HUES6 (cell line): ENCODE measurements around the gene KCNG4.

Experiments used
- H3K27ac ChIP-seq: 2 replicates; pipeline ENCODE4 v1.7.0; 2013; ENCODE audit warnings: low read depth, mild to moderate bottlenecking, low read length, inconsistent platforms
- H3K27me3 ChIP-seq: 2 replicates; pipeline ENCODE4 v1.6.1; 2013; ENCODE audit warnings: low read length; ENCODE audit not compliant: control insufficient read depth, insufficient read depth
- H3K36me3 ChIP-seq: 2 replicates; pipeline ENCODE4 v1.6.1; 2013; ENCODE audit warnings: low read length; ENCODE audit not compliant: control insufficient read depth, insufficient read depth
- H3K4me1 ChIP-seq: 2 replicates; pipeline ENCODE4 v1.6.1; 2013; ENCODE audit warnings: low read length; ENCODE audit not compliant: control insufficient read depth, insufficient read depth
- H3K4me3 ChIP-seq: 2 replicates; pipeline ENCODE4 v1.5.1; 2013; ENCODE audit warnings: low read depth, low read length
- H3K9ac ChIP-seq: one replicate; pipeline ENCODE4 v1.6.1; 2013; ENCODE audit warnings: mild to moderate bottlenecking, low read length
- H3K9me3 ChIP-seq: 2 replicates; pipeline ENCODE4 v1.6.1; 2013; ENCODE audit warnings: low read depth, low read length; ENCODE audit not compliant: control insufficient read depth, insufficient read depth

Gene KCNG4

GRCh38 chr16:84262031-84262430, 22.2 kb upstream of the KCNG4 start:
- Histone ChIP-seq H3K4me1 (peaks cover 3% of the 10 kb centered on the region; the same call in 1 of the 2 replicates), H3K4me3 (no peak overlapping the region), H3K27ac (no peak overlapping the region), H3K36me3 (no peaks in the 10 kb centered on the region), H3K9me3 (0 out of 2 replicates have a peak, but pooled peaks cover 2% of the 10 kb centered on the region), H3K9ac (no peak overlapping the region), H3K27me3 (no peaks in the 10 kb centered on the region)

- H3K27me3 ChIP-seq = no peaks in the 10 kb centered on the region
- H3K4me3 ChIP-seq = no peak overlapping the region
- no peak overlapping the region for H3K27ac ChIP-seq
- no peak overlapping the region for H3K9ac ChIP-seq
- no peaks in the 10 kb centered on the region for H3K36me3 ChIP-seq
- no peaks in the 10 kb centered on the region for H3K4me1 ChIP-seq
- H3K9me3 ChIP-seq = 0 out of 2 replicates have a peak, but pooled peaks cover 2% of the 10 kb centered on the region
Observed at GRCh38 chr16:84260766-84261554, 21.1 kb upstream of the KCNG4 start.

DNA sequence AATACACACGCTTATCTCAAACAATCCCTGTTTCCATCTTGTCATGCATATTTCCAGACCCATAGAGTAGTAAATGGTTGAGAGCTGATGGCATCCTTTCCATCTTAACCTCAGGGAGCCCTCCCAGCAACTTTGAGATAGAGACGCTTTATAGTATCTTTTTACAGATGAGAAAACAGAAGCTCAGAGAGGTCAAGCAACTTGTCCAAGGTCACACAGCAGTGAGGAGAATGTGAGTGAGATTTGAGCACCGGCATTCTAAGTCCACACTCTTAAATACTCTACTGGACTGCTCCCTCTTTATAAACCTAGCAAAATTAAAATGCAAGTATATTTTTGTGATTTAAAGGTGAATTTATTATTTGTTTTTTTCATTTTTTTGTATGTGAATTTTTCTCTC, 19.9 kb upstream of the KCNG4 start:
- H3K9me3 ChIP-seq = peaks cover 9% of the 10 kb centered on the region
- H3K27me3 ChIP-seq = no peaks in the 10 kb centered on the region
- no peak overlapping the region for H3K27ac ChIP-seq
- no peaks in the 10 kb centered on the region for H3K4me1 ChIP-seq
- H3K4me3 ChIP-seq = no peak overlapping the region
- H3K36me3 ChIP-seq = no peaks in the 10 kb centered on the region
- H3K9ac ChIP-seq = no peak overlapping the region

DNA sequence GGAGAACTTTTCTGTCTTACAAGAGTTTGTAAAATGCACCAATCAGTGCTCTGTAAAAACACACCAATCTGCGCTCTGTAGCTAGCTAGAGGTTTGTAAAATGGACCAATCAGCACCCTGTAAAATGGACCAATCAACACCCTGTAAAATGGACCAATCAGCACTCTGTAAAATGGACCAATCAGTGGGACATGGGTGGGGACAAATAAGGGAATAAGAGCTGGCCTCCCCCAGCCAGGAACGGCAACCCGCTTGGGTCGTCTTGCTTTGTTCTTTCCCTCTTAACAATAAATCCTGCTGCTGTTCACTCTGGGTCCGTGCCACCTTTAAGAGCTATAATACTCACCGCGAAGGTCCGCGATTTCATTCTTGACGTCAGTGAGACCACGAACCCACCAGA, 18.5 kb upstream of the KCNG4 start:
- H3K4me1 ChIP-seq = no peaks in the 10 kb centered on the region
- H3K27ac ChIP-seq = no peak overlapping the region
- peaks cover 9% of the 10 kb centered on the region for H3K9me3 ChIP-seq
- H3K4me3 ChIP-seq = no peak overlapping the region
- H3K9ac ChIP-seq = no peak overlapping the region
- no peaks in the 10 kb centered on the region for H3K36me3 ChIP-seq
- H3K27me3 ChIP-seq = no peaks in the 10 kb centered on the region

DNA sequence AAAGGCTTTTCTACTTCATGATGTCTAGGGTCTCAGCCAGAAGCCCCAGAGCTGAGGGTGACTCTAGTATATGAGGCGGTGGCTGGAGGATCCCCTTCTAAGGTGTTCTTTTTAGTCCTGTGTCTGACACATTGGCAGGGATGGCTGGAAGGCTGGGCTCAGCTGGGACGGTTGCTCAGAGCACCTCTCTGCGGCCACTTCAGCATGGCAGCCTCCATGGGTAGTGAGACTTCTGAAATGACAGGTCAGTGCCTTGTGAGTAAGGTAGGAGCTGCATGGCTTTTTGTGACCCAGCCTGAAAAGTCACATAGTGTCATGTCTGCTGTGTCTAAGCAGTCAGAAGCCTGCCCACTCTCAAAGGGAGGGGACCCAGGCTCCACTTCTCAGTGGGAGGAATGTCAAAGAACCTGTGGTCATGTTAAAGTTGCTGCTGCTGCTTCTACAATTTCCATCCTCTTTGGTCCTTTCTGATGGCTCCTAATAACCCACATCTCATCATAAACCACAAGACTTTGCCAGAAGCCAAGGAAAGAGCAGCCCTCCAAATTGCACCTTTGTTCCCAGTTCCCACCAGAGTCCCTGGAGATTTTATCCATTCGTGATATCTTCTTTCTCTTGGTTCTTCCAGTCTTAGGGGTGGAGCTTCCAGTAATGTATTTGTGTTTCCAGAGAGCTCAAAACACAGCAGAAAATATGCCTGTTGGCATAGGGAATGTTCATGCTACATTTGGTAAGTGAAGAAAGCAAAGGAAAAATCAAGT, 15.4 kb upstream of the KCNG4 start:
- no peak overlapping the region for H3K27ac ChIP-seq
- H3K4me1 ChIP-seq = 0 out of 2 replicates have a peak, but pooled peaks cover 3% of the 10 kb centered on the region
- H3K27me3 ChIP-seq = no peaks in the 10 kb centered on the region
- no peaks in the 10 kb centered on the region for H3K36me3 ChIP-seq
- H3K9me3 ChIP-seq = peaks cover 9% of the 10 kb centered on the region
- H3K4me3 ChIP-seq = no peak overlapping the region
- no peak overlapping the region for H3K9ac ChIP-seq

GRCh38 chr16:84254062-84254461, 14.2 kb upstream of the KCNG4 start:
- Histone ChIP-seq H3K9me3 (peaks cover 9% of the 10 kb centered on the region), H3K9ac (no peak overlapping the region), H3K27ac (no peak overlapping the region), H3K36me3 (no peaks in the 10 kb centered on the region), H3K27me3 (no peaks in the 10 kb centered on the region), H3K4me3 (no peak overlapping the region), H3K4me1 (0 out of 2 replicates have a peak, but pooled peaks cover 3% of the 10 kb centered on the region)

- Histone ChIP-seq H3K27me3 (no peaks in the 10 kb centered on the region), H3K4me1 (0 out of 2 replicates have a peak, but pooled peaks cover 3% of the 10 kb centered on the region)
Observed at GRCh38 chr16:84253173-84253572, 13.4 kb upstream of the KCNG4 start.

GRCh38 chr16:84252184-84252583, 12.4 kb upstream of the KCNG4 start:
- Histone ChIP-seq H3K4me1 (0 out of 2 replicates have a peak, but pooled peaks cover 3% of the 10 kb centered on the region), H3K27me3 (no peaks in the 10 kb centered on the region), H3K36me3 (no peaks in the 10 kb centered on the region), H3K4me3 (no peak overlapping the region), H3K27ac (no peak overlapping the region), H3K9me3 (peaks cover 7% of the 10 kb centered on the region), H3K9ac (no peak overlapping the region)

More at GRCh38 chr16:84253173-84253572, 13.4 kb upstream of the KCNG4 start:
- peaks cover 8% of the 10 kb centered on the region for H3K9me3 ChIP-seq
- no peak overlapping the region for H3K4me3 ChIP-seq
- H3K36me3 ChIP-seq = no peaks in the 10 kb centered on the region
- no peak overlapping the region for H3K9ac ChIP-seq
- no peak overlapping the region for H3K27ac ChIP-seq

- H3K27me3 ChIP-seq = no peaks in the 10 kb centered on the region
- no peaks in the 10 kb centered on the region for H3K36me3 ChIP-seq
- H3K9ac ChIP-seq = no peak overlapping the region
- 0 out of 2 replicates have a peak, but pooled peaks cover 3% of the 10 kb centered on the region for H3K4me1 ChIP-seq
- no peak overlapping the region for H3K4me3 ChIP-seq
- H3K27ac ChIP-seq = no peak overlapping the region
- H3K9me3 ChIP-seq = no peaks in the 10 kb centered on the region; the same call in 1 of the 2 replicates
Observed at GRCh38 chr16:84247844-84248243, 8.0 kb upstream of the KCNG4 start.

GRCh38 chr16:84247331-84247730, 7.5 kb upstream of the KCNG4 start:
- no peak overlapping the region for H3K27ac ChIP-seq
- no peaks in the 10 kb centered on the region for H3K27me3 ChIP-seq
- no peaks in the 10 kb centered on the region for H3K36me3 ChIP-seq
- H3K9me3 ChIP-seq = no peaks in the 10 kb centered on the region; the same call in 1 of the 2 replicates
- no peak overlapping the region for H3K4me3 ChIP-seq
- 0 out of 2 replicates have a peak, but pooled peaks cover under 1% of the 10 kb centered on the region for H3K4me1 ChIP-seq
- H3K9ac ChIP-seq = no peak overlapping the region

GRCh38 chr16:84246679-84247077, 6.9 kb upstream of the KCNG4 start:
- no peaks in the 10 kb centered on the region for H3K4me1 ChIP-seq
- no peak overlapping the region for H3K4me3 ChIP-seq
- H3K36me3 ChIP-seq = no peaks in the 10 kb centered on the region
- H3K9ac ChIP-seq = no peak overlapping the region
- no peak overlapping the region for H3K27ac ChIP-seq
- H3K27me3 ChIP-seq = no peaks in the 10 kb centered on the region
- no peaks in the 10 kb centered on the region; the same call in 1 of the 2 replicates for H3K9me3 ChIP-seq
